Heart left ventricle (tissue), 13 donors: Measurements from ENCODE around the gene KRAS.

Experiments used
- POLR2A ChIP-seq, 2 donors: fragments of 450-650 bp; IDR thresholded peaks; one replicate each; pipeline ENCODE4 v1.6.1; 2017; ENCODE audit warnings: antibody characterized with exemption in 2 of 2, mild to moderate bottlenecking in 2 of 2, moderate library complexity in 2 of 2
- TF ChIP-seq, protein P1 (sequence below), 12 donors: fragments of 200-600 bp; sonication (generic) in 4 of 12; IDR thresholded peaks; one replicate each; pipeline versions ENCODE4 v1.5.0 to v1.8.0; 2018 to 2022; ENCODE audit warnings: antibody characterized with exemption in 12 of 12, mild to moderate bottlenecking in 5 of 12
- donor health status: ischemic (EF 13 %, LVEDD 7.1; RV severe dilation, severe dysfunction).
- donor health status: DM: no; HTN: yes; CAD: no.
- donor health status: DM: no; HTN: no; CAD: no.
- donor health status: ischemic (EF 25% LVEDD 6.9; RV normal size, moderate dysfunction).
- donor health status: ischemic (EF 25% LVEDD 5.7; RV mildly dilated, moderate dysfunction).
- donor health status: ischemic (EF 35%, LVEDD 5.7; RV mildly dilated, moderate dysfunction).
- donor health status: nonischemic (EF 11% LVEDD 7.7; RV severe dilation, severe dysfunction).
- donor health status: DM: yes; HTN: yes; CAD: no.
- donor health status: PGD.
- donor health status: ischemic (EF 29% LVEDD 5.4; RV normal size, mild dysfunction).
- donor health status: nonischemic (EF 23%, LVEDD 6.1; RV moderate dilation, normal function).

DNA sequence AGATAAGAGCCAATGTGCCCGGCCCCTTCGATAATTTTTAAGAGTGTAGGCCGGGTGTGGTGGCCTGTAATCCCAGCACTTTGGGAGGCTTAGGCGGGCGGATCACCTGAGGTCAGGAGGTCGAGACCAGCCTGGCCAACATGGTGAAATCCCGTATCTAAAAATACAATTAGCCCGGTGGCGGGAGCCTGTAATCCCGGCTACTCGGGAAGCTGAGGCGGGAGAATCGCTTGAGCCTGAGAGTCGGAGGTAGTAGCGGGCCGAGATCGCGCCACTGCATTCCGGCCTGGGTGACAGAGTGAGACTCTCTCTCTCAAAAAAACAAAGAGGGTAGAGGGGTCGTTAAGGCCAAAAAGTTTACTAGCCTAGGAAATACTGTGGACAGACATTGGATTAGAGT lies 2.6 kb downstream of the KRAS start:
- TF ChIP-seq, protein P1, sequence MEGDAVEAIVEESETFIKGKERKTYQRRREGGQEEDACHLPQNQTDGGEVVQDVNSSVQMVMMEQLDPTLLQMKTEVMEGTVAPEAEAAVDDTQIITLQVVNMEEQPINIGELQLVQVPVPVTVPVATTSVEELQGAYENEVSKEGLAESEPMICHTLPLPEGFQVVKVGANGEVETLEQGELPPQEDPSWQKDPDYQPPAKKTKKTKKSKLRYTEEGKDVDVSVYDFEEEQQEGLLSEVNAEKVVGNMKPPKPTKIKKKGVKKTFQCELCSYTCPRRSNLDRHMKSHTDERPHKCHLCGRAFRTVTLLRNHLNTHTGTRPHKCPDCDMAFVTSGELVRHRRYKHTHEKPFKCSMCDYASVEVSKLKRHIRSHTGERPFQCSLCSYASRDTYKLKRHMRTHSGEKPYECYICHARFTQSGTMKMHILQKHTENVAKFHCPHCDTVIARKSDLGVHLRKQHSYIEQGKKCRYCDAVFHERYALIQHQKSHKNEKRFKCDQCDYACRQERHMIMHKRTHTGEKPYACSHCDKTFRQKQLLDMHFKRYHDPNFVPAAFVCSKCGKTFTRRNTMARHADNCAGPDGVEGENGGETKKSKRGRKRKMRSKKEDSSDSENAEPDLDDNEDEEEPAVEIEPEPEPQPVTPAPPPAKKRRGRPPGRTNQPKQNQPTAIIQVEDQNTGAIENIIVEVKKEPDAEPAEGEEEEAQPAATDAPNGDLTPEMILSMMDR (IDR thresholded peaks at IDR 0.05): no peak
- TF ChIP-seq POLR2A (IDR thresholded peaks at IDR 0.05): no peak
